Suprapubic skin (tissue), 4 donors: ENCODE data around the gene PNMA6A. TPM values are rescaled to one million over a fixed set of nuclear protein-coding genes. Genes with fewer than 3 reads are reported as not detected.

Experiments
- DNase-seq, 2 donors: peaks; one replicate each; pipeline ENCODE4 v3.0.0-alpha.2; 2019; ENCODE audit warnings: low spot score in 2 of 2
- H3K27ac ChIP-seq: fragments of 200-600 bp; sonication (generic); one replicate; pipeline ENCODE4 v1.5.1; 2019
- H3K27me3 ChIP-seq: fragments of 200-600 bp; sonication (generic); one replicate; pipeline ENCODE4 v1.5.1; 2019
- H3K36me3 ChIP-seq: fragments of 200-600 bp; sonication (generic); one replicate; pipeline ENCODE4 v1.5.1; 2019
- H3K4me1 ChIP-seq: fragments of 200-600 bp; sonication (generic); one replicate; pipeline ENCODE4 v1.5.1; 2019
- H3K4me3 ChIP-seq: fragments of 200-600 bp; sonication (generic); one replicate; pipeline ENCODE4 v1.5.1; 2019; ENCODE audit warnings: mild to moderate bottlenecking
- H3K9me3 ChIP-seq: fragments of 200-600 bp; sonication (generic); one replicate; pipeline ENCODE4 v1.5.1; 2019
- EP300 ChIP-seq: sonication (generic); formaldehyde crosslinking; IDR thresholded peaks from one replicate; pipeline ENCODE4 v1.6.1; 2017; ENCODE audit warnings: antibody characterized with exemption
- POLR2A ChIP-seq, 2 donors: fragments of 450-650 bp; IDR thresholded peaks; one replicate each; pipeline ENCODE4 v1.6.1; 2017; ENCODE audit warnings: antibody characterized with exemption in 2 of 2, mild to moderate bottlenecking in 2 of 2, moderate library complexity in 2 of 2
- POLR2AphosphoS5 ChIP-seq, 3 donors: sonication (generic); formaldehyde crosslinking; IDR thresholded peaks; one replicate each; pipeline ENCODE4 v1.6.1; 2017; ENCODE audit warnings: antibody characterized with exemption in 3 of 3
- WGBS: methylation state at CpG from one replicate; pipeline ENCODE4 v1.1.5; 2018; 5-methylcytosine and 5-hydroxymethylcytosine counted together
- total RNA-seq, 4 donors: library from RNA; depleted of rRNA; stranded (reverse); fragments of >200 nt; gene quantifications; one replicate each; pipeline ENCODE4 v1.1.0, GENCODE V29; 2016
- TF ChIP-seq, protein P1 (sequence below), 2 donors: fragments of 200-600 bp in 1 of 2; fragments of 450-650 bp in 1 of 2; sonication (generic) in 1 of 2; IDR thresholded peaks; one replicate each; pipeline ENCODE4 v1.5.1; 2016 to 2019; ENCODE audit warnings: antibody characterized with exemption in 2 of 2, mild to moderate bottlenecking in 1 of 2, moderate library complexity in 1 of 2

PNMA6A gene
- total RNA-seq, 4 donors from 2014 or later = 0.26 to 0.32 (median 0.30) TPM; not detected in 1

DNA sequence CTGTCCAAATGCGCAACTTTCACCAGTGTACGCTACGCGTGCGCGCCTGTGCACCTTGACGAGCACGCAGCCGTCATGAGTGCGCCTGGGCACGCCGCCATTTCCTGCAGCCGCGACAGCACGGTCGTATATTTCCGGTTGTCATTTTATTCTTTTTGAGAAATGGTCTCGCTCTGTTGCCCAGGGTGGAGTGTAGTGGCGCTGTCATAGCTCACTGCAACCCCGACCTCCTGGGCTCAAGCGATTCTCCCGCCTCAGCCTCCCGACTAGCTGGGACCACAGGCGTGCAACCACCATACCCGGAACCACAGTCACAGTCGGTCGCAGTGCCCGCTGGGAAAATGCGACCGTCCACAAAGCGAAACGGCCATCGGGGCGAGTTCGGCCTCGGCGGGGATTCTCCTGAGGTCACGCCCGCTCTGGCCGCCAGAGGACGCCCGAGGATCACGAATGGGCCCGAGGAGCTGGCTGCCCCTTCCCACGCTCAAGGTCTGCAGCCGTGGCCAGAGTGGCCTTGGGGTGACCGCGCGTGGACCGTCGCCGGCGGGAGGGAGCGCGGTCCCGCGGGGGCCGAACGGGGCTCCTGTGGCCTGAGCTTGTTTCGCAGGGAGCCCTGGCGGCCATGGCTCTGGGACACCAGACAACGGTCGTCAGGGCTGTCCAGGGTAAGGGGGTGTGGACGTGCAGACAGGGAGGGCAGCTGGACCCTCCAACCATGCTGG, 39.7 kb upstream of the PNMA6A start:
- no peaks in the 10 kb centered on the region for H3K36me3 ChIP-seq
- 68% methylated on average over 30 of the region's 64 CpGs for WGBS
- H3K4me3 ChIP-seq = peak overlapping the region; percentile 38
- no peaks in the 10 kb centered on the region for H3K9me3 ChIP-seq
- H3K4me1 ChIP-seq = peaks cover 2% of the 10 kb centered on the region
- peak; percentile 83 for DNase-seq
- TF ChIP-seq, protein P1, sequence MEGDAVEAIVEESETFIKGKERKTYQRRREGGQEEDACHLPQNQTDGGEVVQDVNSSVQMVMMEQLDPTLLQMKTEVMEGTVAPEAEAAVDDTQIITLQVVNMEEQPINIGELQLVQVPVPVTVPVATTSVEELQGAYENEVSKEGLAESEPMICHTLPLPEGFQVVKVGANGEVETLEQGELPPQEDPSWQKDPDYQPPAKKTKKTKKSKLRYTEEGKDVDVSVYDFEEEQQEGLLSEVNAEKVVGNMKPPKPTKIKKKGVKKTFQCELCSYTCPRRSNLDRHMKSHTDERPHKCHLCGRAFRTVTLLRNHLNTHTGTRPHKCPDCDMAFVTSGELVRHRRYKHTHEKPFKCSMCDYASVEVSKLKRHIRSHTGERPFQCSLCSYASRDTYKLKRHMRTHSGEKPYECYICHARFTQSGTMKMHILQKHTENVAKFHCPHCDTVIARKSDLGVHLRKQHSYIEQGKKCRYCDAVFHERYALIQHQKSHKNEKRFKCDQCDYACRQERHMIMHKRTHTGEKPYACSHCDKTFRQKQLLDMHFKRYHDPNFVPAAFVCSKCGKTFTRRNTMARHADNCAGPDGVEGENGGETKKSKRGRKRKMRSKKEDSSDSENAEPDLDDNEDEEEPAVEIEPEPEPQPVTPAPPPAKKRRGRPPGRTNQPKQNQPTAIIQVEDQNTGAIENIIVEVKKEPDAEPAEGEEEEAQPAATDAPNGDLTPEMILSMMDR (IDR thresholded peaks at IDR 0.05) = peak; percentile 63 to 71
- TF ChIP-seq POLR2AphosphoS5 (IDR thresholded peaks at IDR 0.05) (no peak), POLR2A (IDR thresholded peaks at IDR 0.05) (no peak), EP300 (no peak)
- no peak overlapping the region for H3K27ac ChIP-seq
- H3K27me3 ChIP-seq = no peaks in the 10 kb centered on the region

DNA sequence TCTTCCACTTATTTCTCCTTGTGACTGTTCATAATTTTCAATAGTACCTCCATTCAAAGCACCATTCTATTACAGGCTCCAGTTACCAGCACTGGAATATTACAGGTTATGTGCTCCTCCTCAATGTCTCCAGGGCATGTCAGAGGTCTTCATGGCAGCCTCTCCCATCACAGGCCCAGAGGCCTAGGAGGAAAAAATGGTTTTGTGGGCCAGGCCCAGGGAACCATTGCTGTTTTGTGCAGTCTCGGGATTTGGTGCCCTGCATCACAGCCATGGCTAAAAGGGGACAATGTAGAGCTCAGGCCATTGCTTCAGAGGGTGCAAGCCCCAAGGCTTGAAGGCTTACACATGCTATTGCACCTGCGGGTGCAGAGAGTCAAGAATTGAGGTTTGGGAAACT, 23.2 kb upstream of the PNMA6A start:
- TF ChIP-seq POLR2A (IDR thresholded peaks at IDR 0.05) (no peak), EP300 (no peak), POLR2AphosphoS5 (IDR thresholded peaks at IDR 0.05) (no peak)
- TF ChIP-seq, protein P1 (IDR thresholded peaks at IDR 0.05) = no peak
- WGBS = 94% methylated on average over 2 of the region's 2 CpGs

DNA sequence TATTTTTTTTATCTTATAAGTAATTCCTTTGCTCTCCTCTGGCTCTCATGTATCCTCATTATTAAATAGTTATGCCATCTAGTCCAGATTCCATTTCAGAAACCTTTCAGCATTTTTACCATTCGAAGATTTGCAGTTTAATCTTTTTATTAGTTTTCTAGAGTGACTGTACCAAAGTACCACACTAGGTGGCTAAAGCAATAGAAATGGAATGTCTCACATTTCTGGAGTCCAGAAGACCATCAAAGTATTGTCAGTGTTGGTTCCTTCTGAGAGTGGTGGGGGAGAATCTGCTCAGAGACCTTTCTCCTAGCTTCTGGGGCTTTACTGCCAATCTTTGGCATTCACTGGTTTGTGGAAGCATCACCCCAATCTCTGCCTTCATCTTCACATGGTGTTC, 19.7 kb upstream of the PNMA6A start:
- Histone ChIP-seq H3K27ac (no peak overlapping the region), H3K4me1 (peaks cover 11% of the 10 kb centered on the region), H3K9me3 (no peaks in the 10 kb centered on the region), H3K4me3 (no peak overlapping the region), H3K27me3 (peaks cover 11% of the 10 kb centered on the region), H3K36me3 (no peaks in the 10 kb centered on the region)
- no peak for DNase-seq
- TF ChIP-seq POLR2AphosphoS5 (IDR thresholded peaks at IDR 0.05) (no peak), POLR2A (IDR thresholded peaks at IDR 0.05) (no peak), EP300 (no peak)
- TF ChIP-seq, protein P1 (IDR thresholded peaks at IDR 0.05) = no peak
- 78% methylated on average over 1 of the region's 1 CpG for WGBS

More for the DNA sequence above, 23.2 kb upstream of the PNMA6A start:
- no peaks in the 10 kb centered on the region for H3K9me3 ChIP-seq
- no peaks in the 10 kb centered on the region for H3K27me3 ChIP-seq
- H3K4me3 ChIP-seq = no peak overlapping the region
- H3K4me1 ChIP-seq = no peaks in the 10 kb centered on the region
- no peak overlapping the region for H3K27ac ChIP-seq
- no peak for DNase-seq
- H3K36me3 ChIP-seq = no peaks in the 10 kb centered on the region

DNA sequence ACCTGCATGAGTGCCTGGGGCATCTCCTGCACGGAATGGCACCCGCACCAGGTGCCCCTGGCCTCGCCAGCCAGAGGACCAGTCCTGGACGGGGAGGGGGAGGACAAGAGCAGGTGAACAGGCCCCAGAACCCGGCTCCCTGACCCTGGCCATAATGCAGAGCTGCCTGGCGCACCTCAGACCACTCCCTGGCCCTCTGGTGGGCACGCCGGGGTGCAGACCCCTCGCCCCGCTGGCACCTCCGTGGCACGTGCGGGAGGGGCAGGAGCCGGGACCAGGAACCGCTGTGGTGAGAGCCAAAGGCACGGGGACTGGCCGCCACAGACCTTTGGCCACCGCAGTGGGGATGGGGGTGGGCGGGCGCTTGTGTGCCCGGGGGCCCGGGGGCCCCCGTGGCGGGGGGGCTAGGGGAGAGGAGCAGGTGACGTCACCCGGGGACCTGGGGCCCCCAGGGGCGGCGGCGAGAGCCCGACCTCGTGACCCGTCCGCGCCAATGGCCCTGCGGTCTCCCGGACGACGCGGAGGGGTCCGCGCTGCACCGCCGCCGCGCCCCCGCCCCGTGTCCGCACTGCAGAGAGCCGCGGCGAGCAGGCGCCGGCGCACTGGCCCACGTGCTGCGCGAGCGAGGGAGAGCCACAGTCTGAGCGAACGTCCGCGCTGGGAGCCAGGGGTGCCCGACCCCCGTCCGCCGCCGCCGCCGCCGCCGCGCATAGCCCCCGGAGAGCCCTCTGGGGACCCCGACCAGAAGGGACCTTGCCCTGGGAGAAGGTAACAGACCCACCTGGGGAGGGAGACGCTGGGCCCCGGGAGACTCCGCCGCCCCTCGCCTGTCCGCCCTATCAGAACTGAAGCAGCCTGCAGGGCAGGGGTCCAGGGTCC, 16.1 kb upstream of the PNMA6A start, which contains the start of gene PNMA3:
Gene PNMA3 (plus strand): TSS at position 600 of the 879 bp plus-strand sequence. CDS start 586 bp downstream, outside the sequence.
- no peak within 1 kb of the TSS for H3K27ac ChIP-seq
- TF ChIP-seq, protein P1 (IDR thresholded peaks at IDR 0.05) = no peak
- no peak for TF ChIP-seq POLR2AphosphoS5 (IDR thresholded peaks at IDR 0.05)
- TF ChIP-seq EP300 = no peak
- TF ChIP-seq POLR2A (IDR thresholded peaks at IDR 0.05) = no peak
- WGBS = no CpG with 5 or more reads among the region's 80 CpGs
- no peaks in the 10 kb centered on the region for H3K36me3 ChIP-seq
- peaks cover 14% of the 10 kb centered on the region for H3K27me3 ChIP-seq
- peak within 1 kb of the TSS; percentile 36 for H3K4me3 ChIP-seq
- no peaks in the 10 kb centered on the region for H3K9me3 ChIP-seq
- no peak for DNase-seq
- H3K4me1 ChIP-seq = peaks cover 11% of the 10 kb centered on the region

DNA sequence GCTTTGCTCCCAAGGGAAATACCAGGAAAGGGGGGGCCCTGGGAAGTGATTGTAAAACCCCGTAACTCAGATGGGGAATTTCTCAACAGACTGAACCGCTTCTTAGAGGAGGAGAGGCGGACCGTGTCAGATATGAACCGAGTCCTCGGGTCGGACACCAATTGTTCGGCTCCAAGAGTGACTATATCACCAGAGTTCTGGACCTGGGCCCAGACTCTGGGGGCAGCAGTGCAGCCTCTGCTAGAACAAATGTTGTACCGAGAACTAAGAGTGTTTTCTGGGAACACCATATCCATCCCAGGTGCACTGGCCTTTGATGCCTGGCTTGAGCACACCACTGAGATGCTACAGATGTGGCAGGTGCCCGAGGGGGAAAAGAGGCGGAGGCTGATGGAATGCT, 15.0 kb upstream of the PNMA6A start:
- H3K36me3 ChIP-seq = no peaks in the 10 kb centered on the region
- no peaks in the 10 kb centered on the region for H3K9me3 ChIP-seq
- peaks cover 11% of the 10 kb centered on the region for H3K4me1 ChIP-seq
- peaks cover 14% of the 10 kb centered on the region for H3K27me3 ChIP-seq
- H3K27ac ChIP-seq = no peak overlapping the region
- TF ChIP-seq, protein P1 (IDR thresholded peaks at IDR 0.05) = no peak
- TF ChIP-seq POLR2AphosphoS5 (IDR thresholded peaks at IDR 0.05) (no peak), EP300 (no peak), POLR2A (IDR thresholded peaks at IDR 0.05) (no peak)
- WGBS = 70% methylated on average over 11 of the region's 11 CpGs
- H3K4me3 ChIP-seq = no peak overlapping the region
- no peak for DNase-seq
